H9 (cell line): ENCODE data around the gene KLK1. TPM values are rescaled to one million over a fixed set of nuclear protein-coding genes. Genes with fewer than 3 reads are reported as not detected.

Experiments
- DNase-seq: peaks from one replicate; pipeline ENCODE4 v3.0.0-alpha.2; 2017
- H2AFZ ChIP-seq: one replicate; pipeline ENCODE4 v1.6.1; 2013; ENCODE audit warnings: mild to moderate bottlenecking, low read length, control low read depth, moderate library complexity
- H2AK5ac ChIP-seq: 2 replicates; pipeline ENCODE4 v1.6.1; 2013; ENCODE audit warnings: low read length, control low read depth, mixed read lengths; ENCODE audit not compliant: insufficient read length
- H2BK120ac ChIP-seq: one replicate; pipeline ENCODE4 v1.6.1; 2013; ENCODE audit warnings: low read depth, mild to moderate bottlenecking, low read length, control low read depth, inconsistent platforms; ENCODE audit not compliant: poor library complexity, severe bottlenecking
- H2BK12ac ChIP-seq: 2 replicates; pipeline ENCODE4 v1.6.1; 2013; ENCODE audit warnings: low read length, control low read depth, mixed read lengths, low read depth; ENCODE audit not compliant: insufficient read length
- H2BK15ac ChIP-seq: 2 replicates; pipeline ENCODE4 v1.6.1; 2013; ENCODE audit warnings: low read depth, low read length, control low read depth
- H2BK20ac ChIP-seq: one replicate; pipeline ENCODE4 v1.6.1; 2013; ENCODE audit warnings: low read depth, mild to moderate bottlenecking, low read length, control low read depth, inconsistent platforms; ENCODE audit not compliant: poor library complexity, severe bottlenecking
- H2BK5ac ChIP-seq: 2 replicates; pipeline ENCODE4 v1.6.1; 2013; ENCODE audit warnings: low read length, control low read depth, mixed read lengths; ENCODE audit not compliant: insufficient read length
- H3K14ac ChIP-seq: 2 replicates; pipeline ENCODE4 v1.6.1; 2013; ENCODE audit warnings: low read length, control low read depth; ENCODE audit not compliant: insufficient read depth
- H3K18ac ChIP-seq: 2 replicates; pipeline ENCODE4 v1.6.1; 2013; ENCODE audit warnings: low read depth, mild to moderate bottlenecking, mixed read lengths, low read length, control low read depth; ENCODE audit not compliant: insufficient read length
- H3K23ac ChIP-seq: 2 replicates; pipeline ENCODE4 v1.6.1; 2013; ENCODE audit warnings: low read length, control low read depth, mixed read lengths, low read depth; ENCODE audit not compliant: insufficient read length
- H3K23me2 ChIP-seq: 2 replicates; pipeline ENCODE4 v1.6.1; 2013; ENCODE audit warnings: low read depth, mild to moderate bottlenecking, mixed read lengths, low read length, control low read depth; ENCODE audit not compliant: insufficient read length, poor library complexity, severe bottlenecking
- H3K27ac ChIP-seq: 2 replicates; pipeline ENCODE4 v1.5.1; 2013; ENCODE audit warnings: low read length, control low read depth, mixed read lengths, low read depth; ENCODE audit not compliant: insufficient read length
- H3K27me3 ChIP-seq: 2 replicates; pipeline ENCODE4 v1.6.1; 2013; ENCODE audit warnings: low read length, control low read depth, inconsistent platforms; ENCODE audit not compliant: insufficient read depth
- H3K4ac ChIP-seq: 2 replicates; pipeline ENCODE4 v1.6.1; 2013; ENCODE audit warnings: low read depth, mild to moderate bottlenecking, control low read depth, inconsistent platforms, low read length, moderate library complexity
- H3K4me1 ChIP-seq: 2 replicates; pipeline ENCODE4 v1.6.1; 2013; ENCODE audit warnings: low read length, control low read depth, inconsistent platforms; ENCODE audit not compliant: insufficient read depth
- H3K4me2 ChIP-seq: 2 replicates; pipeline ENCODE4 v1.6.1; 2013; ENCODE audit warnings: low read length, control low read depth, mixed read lengths; ENCODE audit not compliant: insufficient read length, insufficient read depth
- H3K56ac ChIP-seq: 2 replicates; pipeline ENCODE4 v1.6.1; 2013; ENCODE audit warnings: low read depth, mild to moderate bottlenecking, mixed read lengths, low read length, control low read depth; ENCODE audit not compliant: insufficient read length
- H3K79me1 ChIP-seq: 2 replicates; pipeline ENCODE4 v1.6.1; 2013; ENCODE audit warnings: low read depth, mild to moderate bottlenecking, moderate library complexity, low read length, control low read depth, inconsistent platforms; ENCODE audit not compliant: insufficient read depth, poor library complexity, severe bottlenecking
- H3K79me2 ChIP-seq: 2 replicates; pipeline ENCODE4 v1.6.1; 2013; ENCODE audit warnings: low read length, control low read depth, inconsistent platforms; ENCODE audit not compliant: insufficient read depth
- H3K9ac ChIP-seq: 2 replicates; pipeline ENCODE4 v1.6.1; 2013; ENCODE audit warnings: low read length, control low read depth, mixed read lengths; ENCODE audit not compliant: insufficient read length; ENCODE audit errors: extremely low read depth
- H3K9me3 ChIP-seq: one replicate; pipeline ENCODE4 v1.6.1; 2013; ENCODE audit warnings: low read depth, low read length, inconsistent platforms; ENCODE audit not compliant: control insufficient read depth
- H3T11ph ChIP-seq: one replicate; pipeline ENCODE4 v1.6.1; 2013; ENCODE audit warnings: mild to moderate bottlenecking, low read length, control low read depth, inconsistent platforms
- H4K20me1 ChIP-seq: one replicate; pipeline ENCODE4 v1.6.1; 2013; ENCODE audit not compliant: control insufficient read depth, insufficient read length, insufficient read depth
- H4K5ac ChIP-seq: 2 replicates; pipeline ENCODE4 v1.6.1; 2013; ENCODE audit warnings: low read depth, mild to moderate bottlenecking, mixed read lengths, low read length, control low read depth; ENCODE audit not compliant: insufficient read length
- H4K8ac ChIP-seq: replicated peaks from 2 replicates; pipeline ENCODE4 v1.6.1; 2013; ENCODE audit warnings: low read length, control low read depth, mixed read lengths, low read depth; ENCODE audit not compliant: insufficient read length
- H4K91ac ChIP-seq: 2 replicates; pipeline ENCODE4 v1.6.1; 2013; ENCODE audit warnings: low read depth, mild to moderate bottlenecking, moderate library complexity, mixed read lengths, low read length, control low read depth; ENCODE audit not compliant: insufficient read length
- H3K27ac Mint-ChIP-seq, 3 experiments: 2 replicates in 2 of 3; 3 replicates in 1 of 3; pipeline ENCODE4 v1.8.0; 2020 to 2021; ENCODE audit warnings: mixed read lengths in 3 of 3, mild to moderate bottlenecking in 1 of 3, moderate library complexity in 1 of 3
- H3K27me3 Mint-ChIP-seq: 2 replicates; pipeline ENCODE4 v1.8.0; 2021; ENCODE audit warnings: low read depth, mild to moderate bottlenecking, moderate library complexity, mixed read lengths
- H3K36me3 Mint-ChIP-seq, 3 experiments: 2 replicates in 2 of 3; 3 replicates in 1 of 3; pipeline ENCODE4 v1.8.0; 2020 to 2021; ENCODE audit warnings: low read depth in 3 of 3, mixed read lengths in 3 of 3; ENCODE audit not compliant: insufficient read depth in 1 of 3
- H3K4me1 Mint-ChIP-seq, 2 experiments: 2 replicates each; pipeline ENCODE4 v1.8.0; 2020; ENCODE audit warnings: mixed read lengths in 2 of 2
- H3K4me3 Mint-ChIP-seq, 2 experiments: 2 replicates in 1 of 2; 3 replicates in 1 of 2; pipeline ENCODE4 v1.8.0; 2020 to 2021; ENCODE audit warnings: mild to moderate bottlenecking in 2 of 2, mixed read lengths in 2 of 2, moderate library complexity in 1 of 2
- H3K9me3 Mint-ChIP-seq, 2 experiments: 2 replicates in 1 of 2; 3 replicates in 1 of 2; pipeline ENCODE4 v1.8.0; 2020; ENCODE audit warnings: mild to moderate bottlenecking in 2 of 2, mixed read lengths in 2 of 2, moderate library complexity in 1 of 2
- CTCF ChIP-seq: fragments of 200-600 bp; sonication (generic); conservative IDR thresholded peaks from 3 replicates; pipeline ENCODE4 v1.8.0; 2021; ENCODE audit warnings: antibody characterized with exemption, mild to moderate bottlenecking
- WGBS: extraction: QIAGEN DNeasy Blood & Tissue Kit; methylation state at CpG from one replicate; pipeline ENCODE4 v1.1.7; 2013; ENCODE audit warnings: missing lambda C conversion rate, low lambda C conversion rate, mixed read lengths; ENCODE audit not compliant: insufficient read length; ENCODE audit errors: extremely low coverage; 5-methylcytosine and 5-hydroxymethylcytosine counted together
- total RNA-seq: library from RNA; stranded (reverse); gene quantifications from 2 replicates; pipeline ENCODE4 v1.2.1, GENCODE V29; 2021

The KLK1 gene
- total RNA-seq, 1 experiment from 2014 or later = 2.3 TPM

- Histone ChIP-seq H2AFZ (no peak overlapping the region), H2BK15ac (no peak overlapping the region), H3K18ac (no peak overlapping the region), H4K5ac (no peak overlapping the region), H3K79me1 (no peaks in the 10 kb centered on the region), H2BK120ac (no peak overlapping the region), H4K8ac (no peak overlapping the region), H3K23ac (no peak overlapping the region), H4K91ac (no peak overlapping the region), H3K79me2 (no peaks in the 10 kb centered on the region), H3K4me1 (no peaks in the 10 kb centered on the region; the same call in 1 of the 2 replicates), H3K4ac (no peak overlapping the region), H3K56ac (no peak overlapping the region), H3T11ph (no peak overlapping the region), H3K4me2 (no peak overlapping the region), H2AK5ac (no peak overlapping the region), H4K20me1 (no peaks in the 10 kb centered on the region), H2BK5ac (no peak overlapping the region), H2BK12ac (no peak overlapping the region), H3K23me2 (no peaks in the 10 kb centered on the region), H3K27ac (no peak overlapping the region), H3K9ac (no peak overlapping the region), H2BK20ac (no peak overlapping the region), H3K14ac (no peak overlapping the region), H3K9me3 (no peaks in the 10 kb centered on the region), H3K27me3 (no peaks in the 10 kb centered on the region; the same call in 1 of the 2 replicates)
- no peak for TF ChIP-seq CTCF
- Mint-ChIP-seq H3K36me3 (no peaks in the 10 kb centered on the region), H3K4me1 (peaks cover 0 to 8% of the 10 kb centered on the region in 2 experiments; a peak in 1 of 4 replicates), H3K27me3 (peaks cover 62% of the 10 kb centered on the region), H3K4me3 (no peak overlapping the region; a peak in 1 of 5 replicates), H3K9me3 (peaks cover 0 to 3% of the 10 kb centered on the region in 2 experiments; a peak in 1 of 5 replicates), H3K27ac (no peak overlapping the region)
- WGBS = no CpG with 5 or more reads among the region's 5 CpGs
- no peak for DNase-seq
These were observed 6.2 kb upstream of the KLK1 start for GRCh38 chr19:50829801-50830200.
